ENCODE results near the gene DOCK11. TPM values are rescaled to one million over a fixed set of nuclear protein-coding genes. Genes with fewer than 3 reads are reported as not detected.

DOCK11 gene
- total and polyA plus RNA-seq, 2 experiments from 2014 or later, result 7.6 to 8.3 TPM

DNA sequence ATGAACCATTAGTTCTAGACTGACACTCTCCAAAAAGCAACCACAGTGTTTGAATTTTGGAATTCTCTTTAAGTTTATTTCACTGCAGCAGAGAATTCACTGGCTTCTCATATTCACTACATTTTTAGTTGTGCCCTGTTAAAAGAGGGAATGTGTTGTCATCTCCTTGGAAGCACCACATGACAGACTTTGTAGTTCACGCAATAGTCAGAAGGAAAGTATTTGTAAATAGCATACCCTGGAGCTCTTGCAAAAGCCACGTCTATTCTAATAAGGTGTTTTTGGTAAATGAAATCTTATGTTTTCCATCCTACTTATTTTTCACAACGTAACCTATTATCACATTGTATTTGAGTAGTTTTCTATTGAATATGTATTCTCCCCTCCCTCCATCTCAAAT is 25.8 kb downstream of the DOCK11 start:
- Histone ChIP-seq H3K4me1 (ENCODE audit: insufficient read depth) (peaks cover 4% of the 10 kb centered on the region), H3K27me3 (no peaks in the 10 kb centered on the region), H3K79me2 (no peaks in the 10 kb centered on the region), H3K36me3 (replicated peaks; ENCODE audit: insufficient read depth, low read depth) (no peaks in the 10 kb centered on the region), H3K27ac (peak overlapping the region; percentile 54), H3K4me3 (no peak overlapping the region), H3K9me2 (replicated peaks; ENCODE audit: insufficient read depth) (no peaks in the 10 kb centered on the region), H3K9me3 (ENCODE audit: low read depth) (no peaks in the 10 kb centered on the region), H3K4me2 (no peak overlapping the region), H2AFZ (no peak overlapping the region), H4K20me1 (ENCODE audit: insufficient read depth, poor library complexity, severe bottlenecking) (no peaks in the 10 kb centered on the region)
- TF ChIP-seq CTCF (IDR thresholded peaks at IDR 0.05; ENCODE audit: poor library complexity) (no peak), EZH2 (IDR thresholded peaks at IDR 0.05; ENCODE audit: borderline replicate concordance) (no peak), EZH2phosphoT487 (IDR thresholded peaks at IDR 0.05; ENCODE audit: low read depth, severe bottlenecking, unreplicated experiment) (no peak)
- DNase-seq (ENCODE audit: low spot score), result no peak
- 77% methylated on average over 3 of the region's 3 CpGs for WGBS (ENCODE audit: low lambda C conversion rate, missing lambda C conversion rate)

- H3K4me3 ChIP-seq, result no peak overlapping the region
- no peaks in the 10 kb centered on the region for H3K79me2 ChIP-seq
- no peak overlapping the region for H2AFZ ChIP-seq
- peaks cover 4% of the 10 kb centered on the region for H3K4me1 ChIP-seq (ENCODE audit: insufficient read depth)
- H3K27me3 ChIP-seq, result no peaks in the 10 kb centered on the region
- H3K9me2 ChIP-seq (replicated peaks; ENCODE audit: insufficient read depth), result no peaks in the 10 kb centered on the region
- H3K9me3 ChIP-seq (ENCODE audit: low read depth), result no peaks in the 10 kb centered on the region
- whole genome bisulfite sequencing (ENCODE audit: low lambda C conversion rate, missing lambda C conversion rate), result 78% methylated on average over 3 of the region's 3 CpGs
- TF ChIP-seq EZH2phosphoT487 (IDR thresholded peaks at IDR 0.05; ENCODE audit: low read depth, severe bottlenecking, unreplicated experiment) (no peak), CTCF (IDR thresholded peaks at IDR 0.05; ENCODE audit: poor library complexity) (no peak), EZH2 (IDR thresholded peaks at IDR 0.05; ENCODE audit: borderline replicate concordance) (no peak)
- H4K20me1 ChIP-seq (ENCODE audit: insufficient read depth, poor library complexity, severe bottlenecking), result no peaks in the 10 kb centered on the region
- H3K4me2 ChIP-seq, result no peak overlapping the region
- no peaks in the 10 kb centered on the region for H3K36me3 ChIP-seq (replicated peaks; ENCODE audit: insufficient read depth, low read depth)
- DNase-seq (ENCODE audit: low spot score), result no peak
- H3K27ac ChIP-seq, result no peak overlapping the region
Measured at GRCh38 chrX:118522230-118522926, 26.8 kb downstream of the DOCK11 start.

DNA sequence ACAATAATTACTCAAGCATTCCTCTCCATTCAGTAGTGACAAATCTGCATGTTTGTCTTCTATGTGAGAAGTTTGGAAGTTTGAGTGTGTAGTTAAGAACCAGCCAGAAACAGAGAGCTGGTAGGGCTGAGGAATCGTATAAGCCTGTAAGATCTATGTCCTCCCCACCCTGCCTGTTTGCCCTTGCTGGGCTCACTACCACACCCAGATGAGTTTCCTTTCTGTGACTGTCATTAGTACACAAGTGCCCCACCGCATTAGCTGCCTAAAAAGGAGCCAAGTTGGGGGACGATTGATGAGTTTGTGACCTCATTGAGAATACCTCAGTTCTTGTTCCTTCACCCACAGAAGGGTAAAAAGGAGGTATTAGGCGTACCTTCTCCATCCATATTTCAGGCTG is 28.3 kb downstream of the DOCK11 start:
- no peaks in the 10 kb centered on the region for H3K27me3 ChIP-seq
- H3K9me3 ChIP-seq (ENCODE audit: low read depth), result no peaks in the 10 kb centered on the region
- no peaks in the 10 kb centered on the region for H3K79me2 ChIP-seq
- no peak overlapping the region for H3K4me2 ChIP-seq
- no peak for DNase-seq (ENCODE audit: low spot score)
- TF ChIP-seq CTCF (IDR thresholded peaks at IDR 0.05; ENCODE audit: poor library complexity) (no peak), EZH2 (IDR thresholded peaks at IDR 0.05; ENCODE audit: borderline replicate concordance) (no peak), EZH2phosphoT487 (IDR thresholded peaks at IDR 0.05; ENCODE audit: low read depth, severe bottlenecking, unreplicated experiment) (no peak)
- no peak overlapping the region for H2AFZ ChIP-seq
- H4K20me1 ChIP-seq (ENCODE audit: insufficient read depth, poor library complexity, severe bottlenecking), result no peaks in the 10 kb centered on the region
- H3K36me3 ChIP-seq (replicated peaks; ENCODE audit: insufficient read depth, low read depth), result no peaks in the 10 kb centered on the region
- H3K4me3 ChIP-seq, result no peak overlapping the region
- H3K9me2 ChIP-seq (replicated peaks; ENCODE audit: insufficient read depth), result no peaks in the 10 kb centered on the region
- no peak overlapping the region for H3K27ac ChIP-seq
- peaks cover 4% of the 10 kb centered on the region for H3K4me1 ChIP-seq (ENCODE audit: insufficient read depth)
- WGBS (ENCODE audit: low lambda C conversion rate, missing lambda C conversion rate), result 74% methylated on average over 4 of the region's 4 CpGs

All from hepatocyte (in vitro differentiated cells).